ENCODE measurements around the gene NDFIP2.

- TF ChIP-seq ZNF274 (IDR thresholded peaks at IDR 0.05; ENCODE audit: low read depth, low read length) (no peak), YY1 (IDR thresholded peaks at IDR 0.05; ENCODE audit: insufficient read depth, insufficient read length) (no peak)
These were observed 32.5 kb upstream of the NDFIP2 start for GRCh38 chr13:79448413-79448812.

All from NT2/D1 (cell line).